ENCODE measurements around the gene NOB1. TPM values are rescaled to one million over a fixed set of nuclear protein-coding genes. Genes with fewer than 3 reads are reported as not detected.

Gene NOB1
- total RNA-seq, 4 donors from 2014 or later, result 23.4 to 31.4 (median 27.1) TPM

- Histone ChIP-seq H3K4me3 (no peak overlapping the region), H3K4me1 (peaks cover 0 to 6% (median 0%) of the 10 kb centered on the region in 3 donors), H3K36me3 (peaks cover 0 to 6% of the 10 kb centered on the region in 2 donors), H3K27ac (no peak overlapping the region), H3K9me3 (peaks cover 0 to 11% (median 0%) of the 10 kb centered on the region in 3 donors), H3K27me3 (no peaks in the 10 kb centered on the region)
- no peak for TF ChIP-seq CTCF (IDR thresholded peaks at IDR 0.05)
- ATAC-seq, result no peak
- 94% methylated on average over 2 of the region's 2 CpGs; no CpG with 5 or more reads in 1 of the 2 donors for WGBS, 2 donors (ENCODE audit: low coverage in 1 of 2)
These were observed 16.9 kb upstream of the NOB1 start for GRCh38 chr16:69771651-69771967.

- Histone ChIP-seq H3K4me1 (peaks cover 0 to 6% (median 0%) of the 10 kb centered on the region in 3 donors), H3K27me3 (no peaks in the 10 kb centered on the region), H3K9me3 (no peaks in the 10 kb centered on the region), H3K27ac (no peak overlapping the region), H3K4me3 (no peak overlapping the region), H3K36me3 (no peaks in the 10 kb centered on the region)
- 21 to 33% methylated on average over 2 of the region's 2 CpGs for WGBS, 2 donors (ENCODE audit: low coverage in 1 of 2)
- ATAC-seq, result no peak
- TF ChIP-seq POLR2AphosphoS5 (IDR thresholded peaks at IDR 0.05) (no peak), CTCF (IDR thresholded peaks at IDR 0.05) (no peak), POLR2A (IDR thresholded peaks at IDR 0.05) (no peak), EP300 (IDR thresholded peaks at IDR 0.05) (no peak)
These were observed 14.7 kb upstream of the NOB1 start for GRCh38 chr16:69769404-69769803.

- Histone ChIP-seq H3K9me3 (no peaks in the 10 kb centered on the region), H3K4me1 (peaks cover 0 to 12% (median 0%) of the 10 kb centered on the region in 3 donors), H3K36me3 (no peaks in the 10 kb centered on the region), H3K4me3 (no peak overlapping the region), H3K27ac (no peak overlapping the region), H3K27me3 (no peaks in the 10 kb centered on the region)
- no peak for ATAC-seq
- TF ChIP-seq CTCF (IDR thresholded peaks at IDR 0.05) (no peak), POLR2A (IDR thresholded peaks at IDR 0.05) (no peak), POLR2AphosphoS5 (IDR thresholded peaks at IDR 0.05) (no peak), EP300 (IDR thresholded peaks at IDR 0.05) (no peak)
- WGBS, 2 donors (ENCODE audit: low coverage in 1 of 2), result 76 to 90% methylated on average over 2 to 5 of the region's 6 CpGs
These were observed 13.9 kb upstream of the NOB1 start for GRCh38 chr16:69768666-69769065.

GRCh38 chr16:69767459-69768229 is 12.9 kb upstream of the NOB1 start:
- TF ChIP-seq CTCF (IDR thresholded peaks at IDR 0.05) (no peak), POLR2AphosphoS5 (IDR thresholded peaks at IDR 0.05) (no peak), POLR2A (IDR thresholded peaks at IDR 0.05) (no peak), EP300 (IDR thresholded peaks at IDR 0.05) (no peak)
- H3K9me3 ChIP-seq, result no peaks in the 10 kb centered on the region
- no peak for ATAC-seq
- 71 to 78% methylated on average over 4 to 5 of the region's 5 CpGs for WGBS, 2 donors (ENCODE audit: low coverage in 1 of 2)
- no peak overlapping the region for H3K27ac ChIP-seq
- H3K4me1 ChIP-seq, result peaks cover 0 to 19% (median 4%) of the 10 kb centered on the region in 3 donors
- H3K36me3 ChIP-seq, result no peaks in the 10 kb centered on the region
- no peak overlapping the region for H3K4me3 ChIP-seq
- H3K27me3 ChIP-seq, result no peaks in the 10 kb centered on the region

GRCh38 chr16:69763599-69763942 is 8.8 kb upstream of the NOB1 start:
- Histone ChIP-seq H3K4me1 (peaks cover 0 to 23% (median 4%) of the 10 kb centered on the region in 3 donors), H3K36me3 (no peaks in the 10 kb centered on the region), H3K27ac (peak overlapping the region in 3 of 4 donors; percentile 66 to 92 (median 90)), H3K9me3 (no peaks in the 10 kb centered on the region), H3K27me3 (no peaks in the 10 kb centered on the region), H3K4me3 (no peak overlapping the region)
- TF ChIP-seq POLR2AphosphoS5 (IDR thresholded peaks at IDR 0.05), result no peak
- TF ChIP-seq EP300 (IDR thresholded peaks at IDR 0.05), result no peak
- no peak for TF ChIP-seq CTCF (IDR thresholded peaks at IDR 0.05)
- no peak for TF ChIP-seq POLR2A (IDR thresholded peaks at IDR 0.05)
- no peak for ATAC-seq
- 30 to 35% methylated on average over 5 of the region's 5 CpGs for WGBS, 2 donors (ENCODE audit: low coverage in 1 of 2)
